Stimulated activated CD4-positive, alpha-beta T cell treated with anti-CD3 and anti-CD28 coated beads, Interleukin-1b, Interleukin-23, amount 100 ng/mL, for 48 hours (primary cell): ENCODE measurements around the gene TUBA4A.
"Not testable (repeated sequence)": the region's sequence is repeated elsewhere in the genome, so short reads cannot be mapped to it uniquely, and the experiment has no call there.

Source experiments
- DNase-seq: peaks from one replicate; pipeline ENCODE4 v3.0.0-alpha.2; 2020

TUBA4A gene

GRCh38 chr2:219209236-219210195, 44.2 kb downstream of the TUBA4A start:
- no peak for DNase-seq

- no peak for DNase-seq
Measured at GRCh38 chr2:219207884-219208740, 45.6 kb downstream of the TUBA4A start.

GRCh38 chr2:219207134-219207883, 46.4 kb downstream of the TUBA4A start:
- DNase-seq = no peak

GRCh38 chr2:219206328-219207133, 47.2 kb downstream of the TUBA4A start, which contains the start of gene ZFAND2B:
ZFAND2B (plus strand) TSS chr2:219206782; CDS start chr2:219206988, 206 bp downstream.
- DNase-seq = peak; percentile 94

GRCh38 chr2:219205981-219206327, 47.8 kb downstream of the TUBA4A start:
- no peak for DNase-seq

DNA sequence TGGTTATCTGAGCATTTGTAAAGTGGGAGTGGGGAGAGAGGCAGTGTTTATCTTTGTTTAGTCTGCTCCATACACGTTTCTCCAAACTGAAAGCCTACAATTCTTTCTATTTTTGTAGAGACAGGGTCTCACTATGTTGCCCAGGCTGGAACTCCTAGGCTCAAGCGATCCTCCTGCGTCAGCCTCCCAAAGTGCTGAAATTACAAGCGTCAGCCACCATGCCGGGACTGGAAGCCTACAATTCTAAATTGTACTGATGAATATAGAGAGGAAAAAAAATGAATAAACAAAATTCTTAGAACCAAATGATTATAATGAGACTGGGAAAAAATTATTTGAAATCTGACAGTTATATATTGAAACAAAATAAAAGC, 48.6 kb downstream of the TUBA4A start:
- DNase-seq = no peak

GRCh38 chr2:219204425-219205164, 49.1 kb downstream of the TUBA4A start:
- DNase-seq = no peak

DNA sequence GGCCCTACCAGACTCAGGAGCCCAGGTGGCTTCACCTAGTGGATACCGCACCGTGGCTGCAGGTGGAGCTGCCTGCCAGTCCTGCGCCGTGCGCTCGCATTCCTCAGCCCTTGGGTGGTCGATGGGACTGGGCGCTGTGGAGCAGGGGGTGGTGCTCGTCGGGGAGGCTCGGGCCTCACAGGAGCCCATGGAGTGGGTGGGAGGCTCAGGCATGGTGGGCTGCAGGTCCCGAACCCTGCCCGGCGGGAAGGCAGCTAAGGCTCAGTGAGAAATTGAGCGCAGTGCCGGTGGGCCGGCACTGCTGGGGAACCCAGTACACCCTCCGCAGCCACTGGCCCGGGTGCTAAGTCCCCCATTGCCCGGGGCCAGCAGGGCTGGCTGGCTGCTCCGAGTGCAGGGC, 52.4 kb downstream of the TUBA4A start:
- DNase-seq = not testable (repeated sequence)

GRCh38 chr2:219200502-219201326, 53.0 kb downstream of the TUBA4A start:
- DNase-seq = not testable (repeated sequence)
